H9 (cell line): ENCODE measurements around the gene PTGER4. TPM values are rescaled to one million over a fixed set of nuclear protein-coding genes. Genes with fewer than 3 reads are reported as not detected.

Experiments used
- DNase-seq: peaks from one replicate; pipeline ENCODE4 v3.0.0-alpha.2; 2017
- H2AFZ ChIP-seq: one replicate; pipeline ENCODE4 v1.6.1; 2013; ENCODE audit warnings: mild to moderate bottlenecking, low read length, control low read depth, moderate library complexity
- H2AK5ac ChIP-seq: 2 replicates; pipeline ENCODE4 v1.6.1; 2013; ENCODE audit warnings: low read length, control low read depth, mixed read lengths; ENCODE audit not compliant: insufficient read length
- H2BK120ac ChIP-seq: one replicate; pipeline ENCODE4 v1.6.1; 2013; ENCODE audit warnings: low read depth, mild to moderate bottlenecking, low read length, control low read depth, inconsistent platforms; ENCODE audit not compliant: poor library complexity, severe bottlenecking
- H2BK12ac ChIP-seq: 2 replicates; pipeline ENCODE4 v1.6.1; 2013; ENCODE audit warnings: low read length, control low read depth, mixed read lengths, low read depth; ENCODE audit not compliant: insufficient read length
- H2BK15ac ChIP-seq: 2 replicates; pipeline ENCODE4 v1.6.1; 2013; ENCODE audit warnings: low read depth, low read length, control low read depth
- H2BK20ac ChIP-seq: one replicate; pipeline ENCODE4 v1.6.1; 2013; ENCODE audit warnings: low read depth, mild to moderate bottlenecking, low read length, control low read depth, inconsistent platforms; ENCODE audit not compliant: poor library complexity, severe bottlenecking
- H2BK5ac ChIP-seq: 2 replicates; pipeline ENCODE4 v1.6.1; 2013; ENCODE audit warnings: low read length, control low read depth, mixed read lengths; ENCODE audit not compliant: insufficient read length
- H3K14ac ChIP-seq: 2 replicates; pipeline ENCODE4 v1.6.1; 2013; ENCODE audit warnings: low read length, control low read depth; ENCODE audit not compliant: insufficient read depth
- H3K18ac ChIP-seq: 2 replicates; pipeline ENCODE4 v1.6.1; 2013; ENCODE audit warnings: low read depth, mild to moderate bottlenecking, mixed read lengths, low read length, control low read depth; ENCODE audit not compliant: insufficient read length
- H3K23ac ChIP-seq: 2 replicates; pipeline ENCODE4 v1.6.1; 2013; ENCODE audit warnings: low read length, control low read depth, mixed read lengths, low read depth; ENCODE audit not compliant: insufficient read length
- H3K23me2 ChIP-seq: 2 replicates; pipeline ENCODE4 v1.6.1; 2013; ENCODE audit warnings: low read depth, mild to moderate bottlenecking, mixed read lengths, low read length, control low read depth; ENCODE audit not compliant: insufficient read length, poor library complexity, severe bottlenecking
- H3K27ac ChIP-seq: 2 replicates; pipeline ENCODE4 v1.5.1; 2013; ENCODE audit warnings: low read length, control low read depth, mixed read lengths, low read depth; ENCODE audit not compliant: insufficient read length
- H3K27me3 ChIP-seq: 2 replicates; pipeline ENCODE4 v1.6.1; 2013; ENCODE audit warnings: low read length, control low read depth, inconsistent platforms; ENCODE audit not compliant: insufficient read depth
- H3K4ac ChIP-seq: 2 replicates; pipeline ENCODE4 v1.6.1; 2013; ENCODE audit warnings: low read depth, mild to moderate bottlenecking, control low read depth, inconsistent platforms, low read length, moderate library complexity
- H3K4me1 ChIP-seq: 2 replicates; pipeline ENCODE4 v1.6.1; 2013; ENCODE audit warnings: low read length, control low read depth, inconsistent platforms; ENCODE audit not compliant: insufficient read depth
- H3K4me2 ChIP-seq: 2 replicates; pipeline ENCODE4 v1.6.1; 2013; ENCODE audit warnings: low read length, control low read depth, mixed read lengths; ENCODE audit not compliant: insufficient read length, insufficient read depth
- H3K56ac ChIP-seq: 2 replicates; pipeline ENCODE4 v1.6.1; 2013; ENCODE audit warnings: low read depth, mild to moderate bottlenecking, mixed read lengths, low read length, control low read depth; ENCODE audit not compliant: insufficient read length
- H3K79me1 ChIP-seq: 2 replicates; pipeline ENCODE4 v1.6.1; 2013; ENCODE audit warnings: low read depth, mild to moderate bottlenecking, moderate library complexity, low read length, control low read depth, inconsistent platforms; ENCODE audit not compliant: insufficient read depth, poor library complexity, severe bottlenecking
- H3K79me2 ChIP-seq: 2 replicates; pipeline ENCODE4 v1.6.1; 2013; ENCODE audit warnings: low read length, control low read depth, inconsistent platforms; ENCODE audit not compliant: insufficient read depth
- H3K9ac ChIP-seq: 2 replicates; pipeline ENCODE4 v1.6.1; 2013; ENCODE audit warnings: low read length, control low read depth, mixed read lengths; ENCODE audit not compliant: insufficient read length; ENCODE audit errors: extremely low read depth
- H3K9me3 ChIP-seq: one replicate; pipeline ENCODE4 v1.6.1; 2013; ENCODE audit warnings: low read depth, low read length, inconsistent platforms; ENCODE audit not compliant: control insufficient read depth
- H3T11ph ChIP-seq: one replicate; pipeline ENCODE4 v1.6.1; 2013; ENCODE audit warnings: mild to moderate bottlenecking, low read length, control low read depth, inconsistent platforms
- H4K20me1 ChIP-seq: one replicate; pipeline ENCODE4 v1.6.1; 2013; ENCODE audit not compliant: control insufficient read depth, insufficient read length, insufficient read depth
- H4K5ac ChIP-seq: 2 replicates; pipeline ENCODE4 v1.6.1; 2013; ENCODE audit warnings: low read depth, mild to moderate bottlenecking, mixed read lengths, low read length, control low read depth; ENCODE audit not compliant: insufficient read length
- H4K8ac ChIP-seq: replicated peaks from 2 replicates; pipeline ENCODE4 v1.6.1; 2013; ENCODE audit warnings: low read length, control low read depth, mixed read lengths, low read depth; ENCODE audit not compliant: insufficient read length
- H4K91ac ChIP-seq: 2 replicates; pipeline ENCODE4 v1.6.1; 2013; ENCODE audit warnings: low read depth, mild to moderate bottlenecking, moderate library complexity, mixed read lengths, low read length, control low read depth; ENCODE audit not compliant: insufficient read length
- H3K27ac Mint-ChIP-seq, 3 experiments: 2 replicates in 2 of 3; 3 replicates in 1 of 3; pipeline ENCODE4 v1.8.0; 2020 to 2021; ENCODE audit warnings: mixed read lengths in 3 of 3, mild to moderate bottlenecking in 1 of 3, moderate library complexity in 1 of 3
- H3K27me3 Mint-ChIP-seq: 2 replicates; pipeline ENCODE4 v1.8.0; 2021; ENCODE audit warnings: low read depth, mild to moderate bottlenecking, moderate library complexity, mixed read lengths
- H3K36me3 Mint-ChIP-seq, 3 experiments: 2 replicates in 2 of 3; 3 replicates in 1 of 3; pipeline ENCODE4 v1.8.0; 2020 to 2021; ENCODE audit warnings: low read depth in 3 of 3, mixed read lengths in 3 of 3; ENCODE audit not compliant: insufficient read depth in 1 of 3
- H3K4me1 Mint-ChIP-seq, 2 experiments: 2 replicates each; pipeline ENCODE4 v1.8.0; 2020; ENCODE audit warnings: mixed read lengths in 2 of 2
- H3K4me3 Mint-ChIP-seq, 2 experiments: 2 replicates in 1 of 2; 3 replicates in 1 of 2; pipeline ENCODE4 v1.8.0; 2020 to 2021; ENCODE audit warnings: mild to moderate bottlenecking in 2 of 2, mixed read lengths in 2 of 2, moderate library complexity in 1 of 2
- H3K9me3 Mint-ChIP-seq, 2 experiments: 2 replicates in 1 of 2; 3 replicates in 1 of 2; pipeline ENCODE4 v1.8.0; 2020; ENCODE audit warnings: mild to moderate bottlenecking in 2 of 2, mixed read lengths in 2 of 2, moderate library complexity in 1 of 2
- WGBS: extraction: QIAGEN DNeasy Blood & Tissue Kit; methylation state at CpG from one replicate; pipeline ENCODE4 v1.1.7; 2013; ENCODE audit warnings: missing lambda C conversion rate, low lambda C conversion rate, mixed read lengths; ENCODE audit not compliant: insufficient read length; ENCODE audit errors: extremely low coverage; 5-methylcytosine and 5-hydroxymethylcytosine counted together
- total RNA-seq: library from RNA; stranded (reverse); gene quantifications from 2 replicates; pipeline ENCODE4 v1.2.1, GENCODE V29; 2021
- TF ChIP-seq, protein P1 (sequence below): fragments of 200-600 bp; sonication (generic); conservative IDR thresholded peaks from 3 replicates; pipeline ENCODE4 v1.8.0; 2021; ENCODE audit warnings: antibody characterized with exemption, mild to moderate bottlenecking

PTGER4 gene
- total RNA-seq, 1 experiment from 2014 or later, result 0.35 TPM

DNA sequence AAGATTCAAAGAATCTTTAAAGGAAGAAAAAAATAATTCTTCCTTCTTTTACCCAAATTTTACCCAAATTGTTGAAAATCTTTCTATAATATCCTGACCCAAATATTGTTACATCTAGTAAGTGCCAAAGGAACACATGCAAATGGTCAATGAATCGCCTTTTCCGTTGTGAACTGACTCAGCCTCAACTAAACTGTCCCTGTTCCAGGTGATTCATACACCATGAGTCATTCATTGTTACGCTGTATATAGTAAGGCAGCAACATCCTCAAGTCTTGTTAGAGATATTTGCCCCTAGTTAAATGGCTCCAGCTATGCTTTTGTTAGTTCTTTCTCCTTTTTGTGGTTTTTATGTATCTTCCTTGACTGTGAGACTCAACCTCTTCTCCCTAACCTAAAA, 9.7 kb downstream of the PTGER4 start:
- no peak overlapping the region for H3K14ac ChIP-seq
- no CpG with 5 or more reads among the region's 3 CpGs for WGBS
- Mint-ChIP-seq H3K27me3 (peaks cover 2% of the 10 kb centered on the region; the same call in 1 of the 2 replicates), H3K36me3 (no peaks in the 10 kb centered on the region), H3K4me1 (peaks cover 0 to 2% of the 10 kb centered on the region in 2 experiments; a peak in 2 of 4 replicates), H3K27ac (no peak overlapping the region), H3K4me3 (no peak overlapping the region), H3K9me3 (no peaks in the 10 kb centered on the region; a peak in 1 of 5 replicates)
- no peak overlapping the region for H3K4ac ChIP-seq
- no peak overlapping the region for H3K9ac ChIP-seq
- H3T11ph ChIP-seq, result no peak overlapping the region
- no peaks in the 10 kb centered on the region for H3K79me1 ChIP-seq
- H3K4me1 ChIP-seq, result no peaks in the 10 kb centered on the region
- no peak overlapping the region for H3K23ac ChIP-seq
- no peak for DNase-seq
- no peaks in the 10 kb centered on the region for H4K20me1 ChIP-seq
- no peak overlapping the region for H2AK5ac ChIP-seq
- no peak overlapping the region for H3K4me2 ChIP-seq
- H4K8ac ChIP-seq, result no peak overlapping the region
- no peaks in the 10 kb centered on the region for H3K9me3 ChIP-seq
- no peaks in the 10 kb centered on the region for H3K79me2 ChIP-seq
- H2BK120ac ChIP-seq, result no peak overlapping the region
- no peaks in the 10 kb centered on the region for H3K23me2 ChIP-seq
- H3K27ac ChIP-seq, result no peak overlapping the region
- H4K5ac ChIP-seq, result no peak overlapping the region
- TF ChIP-seq, protein P1, sequence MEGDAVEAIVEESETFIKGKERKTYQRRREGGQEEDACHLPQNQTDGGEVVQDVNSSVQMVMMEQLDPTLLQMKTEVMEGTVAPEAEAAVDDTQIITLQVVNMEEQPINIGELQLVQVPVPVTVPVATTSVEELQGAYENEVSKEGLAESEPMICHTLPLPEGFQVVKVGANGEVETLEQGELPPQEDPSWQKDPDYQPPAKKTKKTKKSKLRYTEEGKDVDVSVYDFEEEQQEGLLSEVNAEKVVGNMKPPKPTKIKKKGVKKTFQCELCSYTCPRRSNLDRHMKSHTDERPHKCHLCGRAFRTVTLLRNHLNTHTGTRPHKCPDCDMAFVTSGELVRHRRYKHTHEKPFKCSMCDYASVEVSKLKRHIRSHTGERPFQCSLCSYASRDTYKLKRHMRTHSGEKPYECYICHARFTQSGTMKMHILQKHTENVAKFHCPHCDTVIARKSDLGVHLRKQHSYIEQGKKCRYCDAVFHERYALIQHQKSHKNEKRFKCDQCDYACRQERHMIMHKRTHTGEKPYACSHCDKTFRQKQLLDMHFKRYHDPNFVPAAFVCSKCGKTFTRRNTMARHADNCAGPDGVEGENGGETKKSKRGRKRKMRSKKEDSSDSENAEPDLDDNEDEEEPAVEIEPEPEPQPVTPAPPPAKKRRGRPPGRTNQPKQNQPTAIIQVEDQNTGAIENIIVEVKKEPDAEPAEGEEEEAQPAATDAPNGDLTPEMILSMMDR, result no peak
- H2BK5ac ChIP-seq, result no peak overlapping the region
- H2BK12ac ChIP-seq, result no peak overlapping the region
- no peak overlapping the region for H3K18ac ChIP-seq
- no peak overlapping the region for H2BK20ac ChIP-seq
- H2AFZ ChIP-seq, result no peak overlapping the region
- no peak overlapping the region for H4K91ac ChIP-seq
- H3K27me3 ChIP-seq, result no peaks in the 10 kb centered on the region
- H3K56ac ChIP-seq, result no peak overlapping the region
- H2BK15ac ChIP-seq, result no peak overlapping the region
